ENCODE data around the gene CLK1.

GRCh38 chr2:200852605-200853004 lies 11.9 kb downstream of the CLK1 start:
- no peak for TF ChIP-seq CTCF (conservative IDR thresholded peaks at IDR 0.05; ENCODE audit: low read length)
- no peak for TF ChIP-seq EZH2phosphoT487 (IDR thresholded peaks at IDR 0.05; ENCODE audit: borderline replicate concordance, low read depth, low read length)
